IMR-90 (cell line): Measurements from ENCODE around the gene FASTKD1. TPM values are rescaled to one million over a fixed set of nuclear protein-coding genes. Genes with fewer than 3 reads are reported as not detected.

Source experiments
- ATAC-seq: fragments of 200-7000 bp; cut with Tn5 transposase; 2 replicates; pipeline ENCODE4 v1.9.1; 2020; ENCODE audit warnings: low read depth, mild to moderate bottlenecking, moderate library complexity
- BruUV-seq: library from RNA; stranded (reverse); fragments of 400-500 nt; replicated peaks from 2 replicates; lab custom pipeline; 2021; lab: Mats Ljungman, UMichigan
- CTCF ChIA-PET: fragments of 300-600 bp; formaldehyde crosslinking; extraction: SDS; loops from one replicate; lab custom pipeline; 2021; ENCODE audit warnings: antibody characterized with exemption; lab: Yijun Ruan, JAX
- POLR2A ChIA-PET: fragments of 300-600 bp; sonication (Branson Sonifier 250); formaldehyde crosslinking; loops from one replicate; lab custom pipeline; 2022; ENCODE audit warnings: antibody characterized with exemption; ENCODE audit not compliant: unreplicated experiment; lab: Charles Lee
- DNase-seq: peaks from one replicate; pipeline ENCODE4 v3.0.0; 2013
- H2AFZ ChIP-seq: replicated peaks from 2 replicates; pipeline ENCODE3; 2013; ENCODE audit warnings: low read length, mild to moderate bottlenecking; ENCODE audit not compliant: poor library complexity
- H2AK5ac ChIP-seq: 2 replicates; pipeline ENCODE4 v1.6.1; 2013; ENCODE audit warnings: low read depth, low read length, inconsistent platforms
- H2AK9ac ChIP-seq: replicated peaks from 2 replicates; pipeline ENCODE3; 2013; ENCODE audit warnings: mild to moderate bottlenecking, low read depth, low read length, moderate library complexity; ENCODE audit not compliant: poor library complexity
- H2BK120ac ChIP-seq: 2 replicates; pipeline ENCODE4 v1.6.1; 2013; ENCODE audit warnings: low read depth, low read length, inconsistent platforms
- H2BK15ac ChIP-seq: 3 replicates; pipeline ENCODE4 v1.6.1; 2013; ENCODE audit warnings: low read depth, low read length, inconsistent platforms
- H2BK20ac ChIP-seq: 2 replicates; pipeline ENCODE4 v1.6.1; 2013; ENCODE audit warnings: low read depth, mild to moderate bottlenecking, inconsistent platforms, low read length, moderate library complexity
- H2BK5ac ChIP-seq: 2 replicates; pipeline ENCODE4 v1.6.1; 2013; ENCODE audit warnings: mild to moderate bottlenecking, low read depth, low read length, inconsistent platforms; ENCODE audit not compliant: poor library complexity, severe bottlenecking
- H3K14ac ChIP-seq: replicated peaks from 2 replicates; pipeline ENCODE4 v1.6.1; 2013; ENCODE audit warnings: low read depth, low read length, inconsistent platforms
- H3K18ac ChIP-seq: 2 replicates; pipeline ENCODE4 v1.6.1; 2013; ENCODE audit warnings: low read depth, low read length, control low read depth
- H3K23ac ChIP-seq: 2 replicates; pipeline ENCODE4 v1.6.1; 2013; ENCODE audit warnings: low read depth, low read length, inconsistent platforms
- H3K27ac ChIP-seq: 2 replicates; pipeline ENCODE4 v1.5.1; 2013; ENCODE audit warnings: mild to moderate bottlenecking, control low read depth, low read length; ENCODE audit not compliant: insufficient read depth
- H3K27me3 ChIP-seq: 2 replicates; pipeline ENCODE4 v1.6.1; 2013; ENCODE audit warnings: low read length; ENCODE audit not compliant: control insufficient read depth, insufficient read depth
- H3K36me3 ChIP-seq: 2 replicates; pipeline ENCODE4 v1.6.1; 2013; ENCODE audit warnings: low read length, mixed read lengths; ENCODE audit not compliant: control insufficient read depth, insufficient read depth
- H3K4ac ChIP-seq: 2 replicates; pipeline ENCODE4 v1.6.1; 2013; ENCODE audit warnings: low read depth, low read length, inconsistent platforms
- H3K4me1 ChIP-seq: 2 replicates; pipeline ENCODE4 v1.6.1; 2013; ENCODE audit warnings: low read length, mixed read lengths; ENCODE audit not compliant: control insufficient read depth, insufficient read depth
- H3K4me2 ChIP-seq: 2 replicates; pipeline ENCODE4 v1.6.1; 2013; ENCODE audit warnings: low read depth, mild to moderate bottlenecking, control low read depth, low read length, moderate library complexity
- H3K4me3 ChIP-seq: 2 replicates; pipeline ENCODE4 v1.5.1; 2013; ENCODE audit warnings: low read depth, mild to moderate bottlenecking, control low read depth, low read length, moderate library complexity; ENCODE audit not compliant: insufficient read depth
- H3K56ac ChIP-seq: 2 replicates; pipeline ENCODE4 v1.6.1; 2013; ENCODE audit warnings: low read length, inconsistent platforms; ENCODE audit not compliant: insufficient read depth; ENCODE audit errors: extremely low read depth
- H3K79me1 ChIP-seq, 2 experiments: 2 replicates each; pipeline ENCODE4 v1.6.1; 2013; ENCODE audit warnings: low read length in 2 of 2, inconsistent platforms in 1 of 2, low read depth in 1 of 2
- H3K9ac ChIP-seq: 2 replicates; pipeline ENCODE4 v1.6.1; 2013; ENCODE audit warnings: low read depth, low read length, control low read depth
- H3K9me1 ChIP-seq: 2 replicates; pipeline ENCODE4 v1.6.1; 2013; ENCODE audit warnings: low read length, inconsistent platforms; ENCODE audit not compliant: insufficient read depth
- H3K9me3 ChIP-seq: 2 replicates; pipeline ENCODE4 v1.6.1; 2013; ENCODE audit warnings: low read length; ENCODE audit not compliant: control insufficient read depth, insufficient read depth
- H4K20me1 ChIP-seq: 2 replicates; pipeline ENCODE4 v1.6.1; 2013; ENCODE audit warnings: low read length, inconsistent platforms; ENCODE audit not compliant: insufficient read depth
- H4K5ac ChIP-seq: 2 replicates; pipeline ENCODE4 v1.6.1; 2013; ENCODE audit warnings: mild to moderate bottlenecking, low read depth, low read length, control low read depth
- H4K8ac ChIP-seq, 2 experiments: 2 replicates each; pipeline ENCODE4 v1.6.1; 2013; ENCODE audit warnings: low read depth in 2 of 2, low read length in 2 of 2, control low read depth in 1 of 2, inconsistent platforms in 1 of 2
- H4K91ac ChIP-seq: 2 replicates; pipeline ENCODE4 v1.6.1; 2013; ENCODE audit warnings: low read depth, low read length, inconsistent platforms; ENCODE audit not compliant: insufficient read depth
- MAFK ChIP-seq: IDR thresholded peaks from 2 replicates; pipeline ENCODE4 v1.6.1; 2012; ENCODE audit warnings: low read depth, low read length, improper control_type of control experiment
- MXI1 ChIP-seq: IDR thresholded peaks from 2 replicates; pipeline ENCODE4 v1.6.1; 2012; ENCODE audit warnings: low read depth, mild to moderate bottlenecking, low read length, moderate library complexity, borderline replicate concordance
- WGBS, 2 experiments: methylation state at CpG; one replicate each; pipeline versions ENCODE4 v1.1.5 to v1.1.7; 2013; ENCODE audit warnings: missing lambda C conversion rate in 2 of 2; ENCODE audit not compliant: insufficient read length in 1 of 2; ENCODE audit errors: extremely low coverage in 2 of 2; 5-methylcytosine and 5-hydroxymethylcytosine counted together
- dilution Hi-C: fragments of 300-500 bp; cut with HindIII; formaldehyde crosslinking; loops from one replicate; pipeline ENCODE4 v1.14.3; 2018; ENCODE audit warnings: low sequenced_read_pairs; ENCODE audit not compliant: unreplicated experiment
- in situ Hi-C: fragments of 300-500 bp; cut with MboI; formaldehyde crosslinking; loops from 3 replicates; pipeline ENCODE4 v1.14.3; 2019; ENCODE audit warnings: low sequenced_read_pairs, inconsistent platforms, mixed read lengths
- intact Hi-C: fragments of 100-400 bp; cut with micrococcal nuclease; formaldehyde crosslinking; loops from 2 replicates; pipeline ENCODE4 v1.10.0; 2022
- polyA plus RNA-seq, 3 experiments: library from polyadenylated mRNA; depleted of rRNA; stranded (reverse); fragments of >200 nt; gene quantifications; 2 replicates each; pipeline ENCODE4 v1.2.3, GENCODE V29; 2012; ENCODE audit warnings: low replicate concordance in 1 of 3
- total RNA-seq: library from RNA; depleted of rRNA; stranded (reverse); fragments of >200 nt; gene quantifications from 2 replicates; pipeline ENCODE4 v1.2.3, GENCODE V29; 2012

FASTKD1 gene
- total and polyA plus RNA-seq, 2 of the 4 experiments (the other 2 are of a cell fraction) = 11.4 to 11.5 TPM

DNA sequence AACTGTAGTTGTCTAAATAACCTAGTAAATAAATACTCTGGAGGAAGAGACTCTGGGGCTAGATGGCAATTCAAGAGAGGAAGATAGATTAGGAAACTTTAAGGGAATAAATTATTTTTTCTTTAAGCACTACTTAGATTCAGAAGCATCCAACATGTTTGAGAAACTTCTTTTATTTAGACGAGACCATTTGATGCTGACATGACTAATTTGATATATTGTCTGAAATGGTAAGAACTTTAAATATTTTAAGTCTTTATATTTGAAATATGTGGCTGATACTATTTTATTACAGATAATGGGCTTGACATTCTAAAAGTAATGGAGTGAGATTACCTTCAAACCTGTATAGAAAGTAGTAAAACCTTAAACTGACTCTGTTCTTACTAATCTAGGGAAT, 46.8 kb upstream of the FASTKD1 start:
- ATAC-seq = no peak
- Histone ChIP-seq H3K23ac (no peak overlapping the region), H4K5ac (no peak overlapping the region), H3K27ac (no peak overlapping the region), H2BK5ac (no peak overlapping the region), H3K4me2 (no peak overlapping the region), H3K9me3 (0 out of 2 replicates have a peak, but pooled peaks cover 2% of the 10 kb centered on the region), H3K79me1 (peaks cover 9 to 15% of the 10 kb centered on the region in 2 experiments), H3K9ac (no peak overlapping the region), H3K4me3 (no peak overlapping the region), H2BK20ac (no peak overlapping the region), H3K18ac (no peak overlapping the region), H3K27me3 (no peaks in the 10 kb centered on the region), H4K20me1 (no peaks in the 10 kb centered on the region; the same call in 1 of the 2 replicates), H2AK9ac (no peak overlapping the region), H4K91ac (no peak overlapping the region), H2BK15ac (no peak overlapping the region), H2AFZ (no peak overlapping the region), H3K14ac (no peak overlapping the region), H3K56ac (no peak overlapping the region), H3K9me1 (no peaks in the 10 kb centered on the region), H3K4ac (no peak overlapping the region), H3K36me3 (peaks cover 11% of the 10 kb centered on the region), H2AK5ac (no peak overlapping the region), H4K8ac (no peak overlapping the region), H3K4me1 (no peaks in the 10 kb centered on the region), H2BK120ac (no peak overlapping the region)
- dilution Hi-C loops (no loop called here), intact Hi-C loops (loop anchor here (5.0 kb wide), 1 partner anchor 33 kb away; no protein-coding TSS in a partner anchor), in situ Hi-C loops (no loop called here)
- CTCF ChIA-PET = no interaction called here
- POLR2A ChIA-PET = no interaction called here
- no peak for DNase-seq
- no CpG with 5 or more reads among the region's 1 CpG for WGBS, 2 experiments
- no TSS peak for BruUV-seq
- TF ChIP-seq MAFK (peak; percentile 61; the same call in 1 of the 2 replicates), MXI1 (no peak)
